HepG2 (cell line): ENCODE results near the gene CENPE. TPM values are rescaled to one million over a fixed set of nuclear protein-coding genes. Genes with fewer than 3 reads are reported as not detected.

Experiments used
- MBNL3 ChIP-seq: fragments of 250-450 bp; sonication (Bioruptor Pico); conservative IDR thresholded peaks from 2 replicates; pipeline ENCODE4 v1.8.0; 2022; ENCODE audit warnings: mild to moderate bottlenecking, inconsistent platforms
- RAD51 ChIP-seq: fragments of 450-650 bp; IDR thresholded peaks from 2 replicates; pipeline ENCODE4 v1.6.1; 2016; ENCODE audit warnings: borderline replicate concordance
- SMARCE1 ChIP-seq: fragments of 450-650 bp; IDR thresholded peaks from 2 replicates; pipeline ENCODE4 v1.6.1; 2017; ENCODE audit warnings: borderline replicate concordance
- TCF7 ChIP-seq: sonication (generic); IDR thresholded peaks from 2 replicates; pipeline ENCODE4 v1.6.1; 2016; ENCODE audit warnings: antibody characterized with exemption, low read depth
- YY1 ChIP-seq: IDR thresholded peaks from 2 replicates; pipeline ENCODE4 v1.6.1; 2011; ENCODE audit warnings: low read length, low read depth, moderate library complexity, mild to moderate bottlenecking; ENCODE audit not compliant: insufficient read depth, insufficient replicate concordance
- ZNF205 ChIP-seq: IDR thresholded peaks from 2 replicates; pipeline ENCODE4 v1.6.1; 2018; ENCODE audit warnings: missing biosample characterization, missing genetic modification reagents
- ZNF232 ChIP-seq: sonication (generic); formaldehyde crosslinking; IDR thresholded peaks from 2 replicates; pipeline ENCODE4 v1.4.0; 2020; ENCODE audit warnings: missing genetic modification reagents, borderline replicate concordance
- ZNF296 ChIP-seq: sonication (generic); formaldehyde crosslinking; conservative IDR thresholded peaks from 2 replicates; pipeline ENCODE4 v1.5.0; 2020; ENCODE audit warnings: mild to moderate bottlenecking, missing genetic modification reagents
- ZNF543 ChIP-seq: sonication (generic); formaldehyde crosslinking; IDR thresholded peaks from 2 replicates; pipeline ENCODE4 v1.4.0; 2020; ENCODE audit warnings: mild to moderate bottlenecking, missing genetic modification reagents
- ZNF720 ChIP-seq: sonication (generic); formaldehyde crosslinking; IDR thresholded peaks from 2 replicates; pipeline ENCODE4 v1.4.0; 2020; ENCODE audit warnings: missing genetic modification reagents
- ZNF788 ChIP-seq: sonication (generic); formaldehyde crosslinking; IDR thresholded peaks from 2 replicates; pipeline ENCODE4 v1.5.0; 2020; ENCODE audit warnings: mild to moderate bottlenecking, missing genetic modification reagents, borderline replicate concordance
- polyA plus RNA-seq, 8 experiments: library from polyadenylated mRNA; depleted of rRNA in 3 of 8; stranded (reverse) in 7 of 8; unstranded in 1 of 8; fragments of >200 nt; fragmentation: Illumina TruSeq in 4 of 8; extraction: Trizol in 4 of 8; gene quantifications; 2 replicates each; pipeline versions ENCODE4 v1.2.1 to v1.2.3, GENCODE V29; 2011 to 2016; ENCODE audit warnings: low read depth in 4 of 8, missing spikeins in 1 of 8, mixed read lengths in 1 of 8; ENCODE audit not compliant: insufficient read depth in 1 of 8
- total RNA-seq, 5 experiments: library from RNA; depleted of rRNA; stranded (reverse); fragments of >200 nt; fragmentation: Illumina TruSeq; extraction: Trizol; gene quantifications; 2 replicates each; pipeline ENCODE4 v1.2.3, GENCODE V29; 2016; ENCODE audit warnings: low read depth in 1 of 5
- TF ChIP-seq, protein P1 (sequence below): sonication (generic); formaldehyde crosslinking; IDR thresholded peaks from 2 replicates; pipeline ENCODE4 v1.4.0; 2020; ENCODE audit warnings: missing genetic modification reagents

Gene CENPE
- total and polyA plus RNA-seq, 2 of the 13 experiments (the other 11 are each of a cell fraction or from before 2014, with no cell fraction given), result 2.1 to 19.8 TPM

DNA sequence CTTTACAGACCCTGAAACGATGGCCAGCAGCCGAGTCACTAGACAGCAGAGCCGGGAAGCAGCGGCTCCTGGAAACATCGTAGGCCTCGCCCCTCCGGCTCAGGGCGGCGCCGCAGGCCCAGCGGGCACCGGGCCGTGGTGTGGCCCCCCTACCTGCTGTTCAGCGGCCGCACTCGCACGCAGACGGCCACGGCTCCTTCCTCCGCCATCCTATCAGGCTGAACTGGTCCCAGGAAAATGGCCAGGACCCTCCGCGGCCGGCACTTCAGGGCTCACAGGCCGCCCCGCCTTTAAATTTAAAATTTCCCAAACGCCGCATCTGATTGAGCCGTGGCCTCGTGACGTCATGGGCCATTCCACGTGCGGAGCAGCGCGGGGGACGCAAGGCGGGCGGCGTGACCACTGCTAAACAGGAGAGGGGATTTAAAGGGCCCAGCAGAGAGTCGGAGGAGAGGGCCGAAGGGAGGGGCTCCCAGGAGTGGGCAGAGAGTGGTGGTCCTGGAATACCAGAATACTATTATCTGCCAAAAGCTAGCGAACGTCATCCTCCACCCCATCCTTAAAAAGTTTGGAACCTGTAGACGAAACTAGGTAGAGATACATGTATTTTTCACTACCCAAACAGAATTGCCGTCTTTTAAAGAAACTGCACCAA is at the start of gene CENPE (continued):
- TF ChIP-seq SMARCE1 (no peak), ZNF720 (CRISPR knock-in tag) (no peak), RAD51 (no peak), ZNF296 (no peak), ZNF788 (CRISPR knock-in tag) (no peak; the same call in 1 of the 2 replicates), YY1 (peak; percentile 55), ZNF543 (CRISPR knock-in tag) (no peak), TCF7 (no peak), ZNF205 (no peak), ZNF232 (no peak), MBNL3 (no peak)
- TF ChIP-seq, protein P1, sequence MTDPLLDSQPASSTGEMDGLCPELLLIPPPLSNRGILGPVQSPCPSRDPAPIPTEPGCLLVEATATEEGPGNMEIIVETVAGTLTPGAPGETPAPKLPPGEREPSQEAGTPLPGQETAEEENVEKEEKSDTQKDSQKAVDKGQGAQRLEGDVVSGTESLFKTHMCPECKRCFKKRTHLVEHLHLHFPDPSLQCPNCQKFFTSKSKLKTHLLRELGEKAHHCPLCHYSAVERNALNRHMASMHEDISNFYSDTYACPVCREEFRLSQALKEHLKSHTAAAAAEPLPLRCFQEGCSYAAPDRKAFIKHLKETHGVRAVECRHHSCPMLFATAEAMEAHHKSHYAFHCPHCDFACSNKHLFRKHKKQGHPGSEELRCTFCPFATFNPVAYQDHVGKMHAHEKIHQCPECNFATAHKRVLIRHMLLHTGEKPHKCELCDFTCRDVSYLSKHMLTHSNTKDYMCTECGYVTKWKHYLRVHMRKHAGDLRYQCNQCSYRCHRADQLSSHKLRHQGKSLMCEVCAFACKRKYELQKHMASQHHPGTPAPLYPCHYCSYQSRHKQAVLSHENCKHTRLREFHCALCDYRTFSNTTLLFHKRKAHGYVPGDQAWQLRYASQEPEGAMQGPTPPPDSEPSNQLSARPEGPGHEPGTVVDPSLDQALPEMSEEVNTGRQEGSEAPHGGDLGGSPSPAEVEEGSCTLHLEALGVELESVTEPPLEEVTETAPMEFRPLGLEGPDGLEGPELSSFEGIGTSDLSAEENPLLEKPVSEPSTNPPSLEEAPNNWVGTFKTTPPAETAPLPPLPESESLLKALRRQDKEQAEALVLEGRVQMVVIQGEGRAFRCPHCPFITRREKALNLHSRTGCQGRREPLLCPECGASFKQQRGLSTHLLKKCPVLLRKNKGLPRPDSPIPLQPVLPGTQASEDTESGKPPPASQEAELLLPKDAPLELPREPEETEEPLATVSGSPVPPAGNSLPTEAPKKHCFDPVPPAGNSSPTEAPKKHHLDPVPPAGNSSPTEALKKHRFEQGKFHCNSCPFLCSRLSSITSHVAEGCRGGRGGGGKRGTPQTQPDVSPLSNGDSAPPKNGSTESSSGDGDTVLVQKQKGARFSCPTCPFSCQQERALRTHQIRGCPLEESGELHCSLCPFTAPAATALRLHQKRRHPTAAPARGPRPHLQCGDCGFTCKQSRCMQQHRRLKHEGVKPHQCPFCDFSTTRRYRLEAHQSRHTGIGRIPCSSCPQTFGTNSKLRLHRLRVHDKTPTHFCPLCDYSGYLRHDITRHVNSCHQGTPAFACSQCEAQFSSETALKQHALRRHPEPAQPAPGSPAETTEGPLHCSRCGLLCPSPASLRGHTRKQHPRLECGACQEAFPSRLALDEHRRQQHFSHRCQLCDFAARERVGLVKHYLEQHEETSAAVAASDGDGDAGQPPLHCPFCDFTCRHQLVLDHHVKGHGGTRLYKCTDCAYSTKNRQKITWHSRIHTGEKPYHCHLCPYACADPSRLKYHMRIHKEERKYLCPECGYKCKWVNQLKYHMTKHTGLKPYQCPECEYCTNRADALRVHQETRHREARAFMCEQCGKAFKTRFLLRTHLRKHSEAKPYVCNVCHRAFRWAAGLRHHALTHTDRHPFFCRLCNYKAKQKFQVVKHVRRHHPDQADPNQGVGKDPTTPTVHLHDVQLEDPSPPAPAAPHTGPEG (CRISPR knock-in tag), result no peak
